Osteocyte (in vitro differentiated cells): ENCODE data around the gene CFAP58. TPM values are rescaled to one million over a fixed set of nuclear protein-coding genes. Genes with fewer than 3 reads are reported as not detected.

Experiments
- DNase-seq: peaks from one replicate; pipeline ENCODE4 v3.0.0; 2021; ENCODE audit warnings: mixed read lengths; ENCODE audit not compliant: unreplicated experiment; ENCODE audit errors: extremely low spot score
- H3K27ac Mint-ChIP-seq: one replicate; pipeline ENCODE4 v1.8.0; 2021; ENCODE audit warnings: mild to moderate bottlenecking, mixed read lengths; ENCODE audit not compliant: unreplicated experiment
- H3K27me3 Mint-ChIP-seq: one replicate; pipeline ENCODE4 v1.8.0; 2021; ENCODE audit warnings: mixed read lengths; ENCODE audit not compliant: unreplicated experiment
- H3K36me3 Mint-ChIP-seq: one replicate; pipeline ENCODE4 v1.8.0; 2021; ENCODE audit warnings: mixed read lengths; ENCODE audit not compliant: unreplicated experiment
- H3K4me1 Mint-ChIP-seq: one replicate; pipeline ENCODE4 v1.8.0; 2021; ENCODE audit warnings: mixed read lengths; ENCODE audit not compliant: unreplicated experiment
- H3K4me3 Mint-ChIP-seq: one replicate; pipeline ENCODE4 v1.8.0; 2021; ENCODE audit warnings: mild to moderate bottlenecking, moderate library complexity, mixed read lengths; ENCODE audit not compliant: unreplicated experiment
- H3K9me3 Mint-ChIP-seq: one replicate; pipeline ENCODE4 v1.8.0; 2021; ENCODE audit warnings: mixed read lengths; ENCODE audit not compliant: unreplicated experiment
- CTCF ChIP-seq: fragments of 200-600 bp; sonication (generic); IDR thresholded peaks from 2 replicates; pipeline ENCODE4 v1.5.0; 2021; ENCODE audit warnings: antibody characterized with exemption, mild to moderate bottlenecking, moderate library complexity
- total RNA-seq: library from RNA; stranded (reverse); gene quantifications from 2 replicates; pipeline ENCODE4 v1.2.1, GENCODE V29; 2021

CFAP58 gene
- total RNA-seq, 1 donor from 2014 or later, result 0.16 TPM

DNA sequence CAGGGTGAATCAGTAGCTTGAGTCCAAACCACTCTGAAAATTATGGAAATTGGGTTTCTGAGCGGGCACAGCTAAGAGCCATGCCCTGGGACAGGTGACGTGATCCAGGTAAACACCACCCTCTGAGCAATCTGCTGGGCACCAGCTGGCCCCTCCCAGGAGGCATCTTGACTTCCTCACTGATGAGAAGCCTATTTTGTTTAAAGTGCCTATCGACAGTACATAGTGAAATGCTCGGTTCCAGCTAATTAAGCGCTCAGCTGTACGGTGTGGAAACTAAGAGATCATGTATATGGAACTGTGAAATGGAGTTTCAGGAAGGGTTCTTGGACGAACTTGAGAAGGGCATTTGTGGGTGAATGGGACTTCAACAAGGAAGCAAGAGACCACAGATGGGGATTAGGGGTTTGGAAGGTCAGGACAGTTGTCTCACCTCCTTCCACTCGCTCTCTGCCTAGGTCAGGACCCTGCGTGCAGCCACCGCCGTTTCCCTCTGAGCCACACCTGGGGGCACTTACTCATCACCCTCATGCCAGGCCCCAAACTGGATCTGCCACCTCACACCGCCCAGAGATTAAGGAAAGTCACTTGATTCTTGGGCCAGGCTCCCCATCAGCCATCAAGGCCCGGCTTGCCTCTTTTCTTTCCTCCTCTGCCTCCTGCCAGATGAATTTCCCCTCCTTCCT lies 18.5 kb upstream of the CFAP58 start:
- no peak for TF ChIP-seq CTCF
- DNase-seq, result peak; percentile 51
- no peaks in the 10 kb centered on the region for H3K27me3 Mint-ChIP-seq
- H3K27ac Mint-ChIP-seq, result peak overlapping the region; percentile 44
- no peaks in the 10 kb centered on the region for H3K9me3 Mint-ChIP-seq
- no peaks in the 10 kb centered on the region for H3K36me3 Mint-ChIP-seq
- no peak overlapping the region for H3K4me3 Mint-ChIP-seq
- H3K4me1 Mint-ChIP-seq, result peaks cover 75% of the 10 kb centered on the region

GRCh38 chr10:104336821-104337467 lies 16.7 kb upstream of the CFAP58 start:
- H3K36me3 Mint-ChIP-seq, result no peaks in the 10 kb centered on the region
- H3K4me1 Mint-ChIP-seq, result peaks cover 60% of the 10 kb centered on the region
- H3K9me3 Mint-ChIP-seq, result no peaks in the 10 kb centered on the region
- peak overlapping the region; percentile 97 for H3K4me3 Mint-ChIP-seq
- peak overlapping the region; percentile 100 for H3K27ac Mint-ChIP-seq
- peak; percentile 27 for DNase-seq
- no peak for TF ChIP-seq CTCF
- H3K27me3 Mint-ChIP-seq, result no peaks in the 10 kb centered on the region

GRCh38 chr10:104337521-104337984 lies 16.1 kb upstream of the CFAP58 start:
- TF ChIP-seq CTCF, result no peak
- Mint-ChIP-seq H3K4me3 (peak overlapping the region; percentile 97), H3K36me3 (no peaks in the 10 kb centered on the region), H3K4me1 (peaks cover 54% of the 10 kb centered on the region), H3K9me3 (no peaks in the 10 kb centered on the region), H3K27me3 (no peaks in the 10 kb centered on the region), H3K27ac (peak overlapping the region; percentile 100)
- peak; percentile 62 for DNase-seq

DNA sequence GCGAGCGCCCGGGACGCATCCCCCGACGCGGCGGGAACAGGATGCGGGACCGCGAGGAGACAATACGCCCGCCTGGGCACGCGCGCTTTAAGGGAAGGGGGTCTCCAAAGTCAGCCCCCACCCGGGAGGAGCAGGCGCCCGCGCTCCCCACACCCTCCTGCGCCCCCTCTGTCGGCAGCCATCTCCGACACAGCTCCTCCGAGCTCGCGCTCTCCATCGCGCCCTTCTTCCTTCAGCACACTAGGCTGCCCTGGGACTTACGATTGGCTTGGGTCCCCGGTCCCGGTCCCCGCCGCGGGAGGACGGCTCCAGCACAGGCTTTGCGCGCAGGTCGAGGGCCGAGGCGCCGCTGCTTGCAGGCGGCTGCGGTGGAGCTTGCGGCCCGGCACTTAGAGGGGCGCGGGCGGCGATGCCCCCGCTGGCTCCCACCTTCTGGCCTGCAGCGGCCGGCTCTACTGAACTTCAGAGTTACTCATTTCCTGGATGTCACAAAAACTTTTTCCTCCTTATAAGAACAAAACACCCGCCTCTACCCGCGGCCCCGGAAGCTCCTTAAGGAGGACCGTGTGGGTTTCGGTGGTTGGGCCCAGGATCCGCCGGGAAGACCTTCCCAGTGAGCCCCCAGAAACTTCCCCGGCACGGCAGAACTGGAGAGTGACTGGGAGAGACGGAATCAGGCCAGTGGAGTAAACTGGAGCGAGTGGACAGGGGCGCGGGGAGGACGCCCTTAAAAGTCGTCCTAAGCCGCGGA lies 15.5 kb upstream of the CFAP58 start, which contains the start of gene ITPRIP:
ITPRIP (minus strand) TSS at position 481 of the 751 bp plus-strand sequence. CDS start 22,414 bp downstream, outside the sequence.
- Mint-ChIP-seq H3K27me3 (no peaks in the 10 kb centered on the region), H3K27ac (peak within 1 kb of the TSS; percentile 100), H3K4me1 (peaks cover 49% of the 10 kb centered on the region), H3K4me3 (peak within 1 kb of the TSS; percentile 97), H3K9me3 (no peaks in the 10 kb centered on the region), H3K36me3 (no peaks in the 10 kb centered on the region)
- DNase-seq, result peak; percentile 86
- peak; percentile 45 for TF ChIP-seq CTCF
